ENCODE measurements around the gene BLOC1S5. TPM values are rescaled to one million over a fixed set of nuclear protein-coding genes. Genes with fewer than 3 reads are reported as not detected.

The BLOC1S5 gene
- total RNA-seq, 1 donor from 2014 or later, result 24.4 TPM

- H3K27ac Mint-ChIP-seq, result no peak overlapping the region
- no peak for DNase-seq (ENCODE audit: low spot score, unreplicated experiment)
- peaks cover 1% of the 10 kb centered on the region for H3K36me3 Mint-ChIP-seq (ENCODE audit: insufficient read depth)
- H3K27me3 Mint-ChIP-seq, result peaks cover 7% of the 10 kb centered on the region
- H3K9me3 Mint-ChIP-seq (ENCODE audit: low read depth), result no peaks in the 10 kb centered on the region
- H3K4me3 Mint-ChIP-seq (ENCODE audit: low read depth), result no peak overlapping the region
- peaks cover 7% of the 10 kb centered on the region for H3K4me1 Mint-ChIP-seq (ENCODE audit: low read depth)
- no peak for TF ChIP-seq CTCF (IDR thresholded peaks at IDR 0.05; ENCODE audit: unreplicated experiment)
Observed at GRCh38 chr6:7997286-7997685, 66.9 kb downstream of the BLOC1S5 start.

GRCh38 chr6:7996538-7997111, 67.6 kb downstream of the BLOC1S5 start:
- H3K27ac Mint-ChIP-seq, result no peak overlapping the region
- no peaks in the 10 kb centered on the region for H3K9me3 Mint-ChIP-seq (ENCODE audit: low read depth)
- no peak for DNase-seq (ENCODE audit: low spot score, unreplicated experiment)
- peaks cover 7% of the 10 kb centered on the region for H3K4me1 Mint-ChIP-seq (ENCODE audit: low read depth)
- TF ChIP-seq CTCF (IDR thresholded peaks at IDR 0.05; ENCODE audit: unreplicated experiment), result no peak
- H3K36me3 Mint-ChIP-seq (ENCODE audit: insufficient read depth), result peaks cover 1% of the 10 kb centered on the region
- H3K27me3 Mint-ChIP-seq, result peaks cover 7% of the 10 kb centered on the region
- no peak overlapping the region for H3K4me3 Mint-ChIP-seq (ENCODE audit: low read depth)

- H3K36me3 Mint-ChIP-seq (ENCODE audit: insufficient read depth), result peaks cover 1% of the 10 kb centered on the region
- H3K27ac Mint-ChIP-seq, result no peak overlapping the region
- peaks cover 10% of the 10 kb centered on the region for H3K27me3 Mint-ChIP-seq
- no peaks in the 10 kb centered on the region for H3K9me3 Mint-ChIP-seq (ENCODE audit: low read depth)
- DNase-seq (ENCODE audit: low spot score, unreplicated experiment), result no peak
- no peak overlapping the region for H3K4me3 Mint-ChIP-seq (ENCODE audit: low read depth)
- no peaks in the 10 kb centered on the region for H3K4me1 Mint-ChIP-seq (ENCODE audit: low read depth)
- TF ChIP-seq CTCF (IDR thresholded peaks at IDR 0.05; ENCODE audit: unreplicated experiment), result no peak
Observed at GRCh38 chr6:7993952-7994351, 70.2 kb downstream of the BLOC1S5 start.

GRCh38 chr6:7993399-7993798, 70.8 kb downstream of the BLOC1S5 start:
- no peak for TF ChIP-seq CTCF (IDR thresholded peaks at IDR 0.05; ENCODE audit: unreplicated experiment)
- H3K36me3 Mint-ChIP-seq (ENCODE audit: insufficient read depth), result peaks cover 1% of the 10 kb centered on the region
- no peaks in the 10 kb centered on the region for H3K9me3 Mint-ChIP-seq (ENCODE audit: low read depth)
- no peak for DNase-seq (ENCODE audit: low spot score, unreplicated experiment)
- H3K4me1 Mint-ChIP-seq (ENCODE audit: low read depth), result no peaks in the 10 kb centered on the region
- no peak overlapping the region for H3K4me3 Mint-ChIP-seq (ENCODE audit: low read depth)
- H3K27ac Mint-ChIP-seq, result no peak overlapping the region
- H3K27me3 Mint-ChIP-seq, result peaks cover 11% of the 10 kb centered on the region

- Mint-ChIP-seq H3K36me3 (ENCODE audit: insufficient read depth) (peaks cover 1% of the 10 kb centered on the region), H3K4me1 (ENCODE audit: low read depth) (no peaks in the 10 kb centered on the region), H3K9me3 (ENCODE audit: low read depth) (no peaks in the 10 kb centered on the region), H3K27me3 (peaks cover 11% of the 10 kb centered on the region), H3K27ac (no peak overlapping the region), H3K4me3 (ENCODE audit: low read depth) (no peak overlapping the region)
- peak; percentile 50 for TF ChIP-seq CTCF (IDR thresholded peaks at IDR 0.05; ENCODE audit: unreplicated experiment)
- no peak for DNase-seq (ENCODE audit: low spot score, unreplicated experiment)
Observed at GRCh38 chr6:7992002-7992815, 72.0 kb downstream of the BLOC1S5 start.

Measured in progenitor cell of endocrine pancreas (in vitro differentiated cells).